ENCODE data around the gene GPR153.

DNA sequence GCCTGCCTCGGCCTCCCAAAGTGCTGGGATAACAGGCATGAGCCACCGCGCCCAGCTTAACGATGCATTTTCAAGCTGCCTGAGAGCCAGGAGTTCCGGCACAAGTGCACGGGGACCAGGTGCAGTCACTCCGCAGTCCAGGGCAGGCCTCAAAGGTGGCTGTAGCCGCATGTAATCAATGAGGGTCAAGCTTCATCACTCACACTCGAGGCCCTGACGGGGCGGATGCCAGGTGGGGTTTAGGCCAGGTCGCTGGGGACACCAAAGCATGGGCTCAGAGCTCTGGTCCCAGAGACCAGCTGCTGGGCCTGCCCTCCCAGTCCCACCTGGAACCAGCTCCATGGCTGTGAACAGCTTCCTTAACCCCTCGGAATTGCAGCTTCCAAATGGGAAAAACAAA, 26.1 kb upstream of the GPR153 start:
- TF ChIP-seq, protein P1, sequence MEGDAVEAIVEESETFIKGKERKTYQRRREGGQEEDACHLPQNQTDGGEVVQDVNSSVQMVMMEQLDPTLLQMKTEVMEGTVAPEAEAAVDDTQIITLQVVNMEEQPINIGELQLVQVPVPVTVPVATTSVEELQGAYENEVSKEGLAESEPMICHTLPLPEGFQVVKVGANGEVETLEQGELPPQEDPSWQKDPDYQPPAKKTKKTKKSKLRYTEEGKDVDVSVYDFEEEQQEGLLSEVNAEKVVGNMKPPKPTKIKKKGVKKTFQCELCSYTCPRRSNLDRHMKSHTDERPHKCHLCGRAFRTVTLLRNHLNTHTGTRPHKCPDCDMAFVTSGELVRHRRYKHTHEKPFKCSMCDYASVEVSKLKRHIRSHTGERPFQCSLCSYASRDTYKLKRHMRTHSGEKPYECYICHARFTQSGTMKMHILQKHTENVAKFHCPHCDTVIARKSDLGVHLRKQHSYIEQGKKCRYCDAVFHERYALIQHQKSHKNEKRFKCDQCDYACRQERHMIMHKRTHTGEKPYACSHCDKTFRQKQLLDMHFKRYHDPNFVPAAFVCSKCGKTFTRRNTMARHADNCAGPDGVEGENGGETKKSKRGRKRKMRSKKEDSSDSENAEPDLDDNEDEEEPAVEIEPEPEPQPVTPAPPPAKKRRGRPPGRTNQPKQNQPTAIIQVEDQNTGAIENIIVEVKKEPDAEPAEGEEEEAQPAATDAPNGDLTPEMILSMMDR (IDR thresholded peaks at IDR 0.05), result no peak
- no peak for TF ChIP-seq POLR2A (IDR thresholded peaks at IDR 0.05)
